Activated CD8-positive, alpha-beta T cell treated with anti-CD3 and anti-CD28 coated beads for 36 hours (primary cell): ENCODE data around the gene LRSAM1. TPM values are rescaled to one million over a fixed set of nuclear protein-coding genes. Genes with fewer than 3 reads are reported as not detected.
"Not testable (repeated sequence)": the region's sequence is repeated elsewhere in the genome, so short reads cannot be mapped to it uniquely, and the experiment has no call there.

Experiments used
- ATAC-seq: fragments of 200-7000 bp; cut with Tn5 transposase; one replicate; pipeline ENCODE4 v1.10.0; 2021; ENCODE audit warnings: mild to moderate bottlenecking, moderate library complexity
- CTCF ChIA-PET: fragments of 350-600 bp; sonication (Branson Sonifier 250); formaldehyde crosslinking; loops from one replicate; lab custom pipeline; 2021; ENCODE audit warnings: antibody characterized with exemption; lab: Charles Lee
- POLR2A ChIA-PET: fragments of 350-600 bp; sonication (Branson Sonifier 250); formaldehyde crosslinking; loops from one replicate; lab custom pipeline; 2021; ENCODE audit warnings: antibody characterized with exemption; lab: Charles Lee
- DNase-seq: peaks from one replicate; pipeline ENCODE4 v3.0.0-alpha.2; 2020
- H3K27ac Mint-ChIP-seq: one replicate; pipeline ENCODE4 v1.8.0; 2021; ENCODE audit warnings: mild to moderate bottlenecking, mixed read lengths
- H3K27me3 Mint-ChIP-seq: one replicate; pipeline ENCODE4 v1.8.0; 2021; ENCODE audit warnings: mixed read lengths
- H3K36me3 Mint-ChIP-seq: one replicate; pipeline ENCODE4 v1.8.0; 2021; ENCODE audit warnings: low read depth, mixed read lengths
- H3K4me1 Mint-ChIP-seq: one replicate; pipeline ENCODE4 v1.8.0; 2021; ENCODE audit warnings: low read depth, mixed read lengths
- H3K4me3 Mint-ChIP-seq: one replicate; pipeline ENCODE4 v1.8.0; 2021; ENCODE audit warnings: mild to moderate bottlenecking, moderate library complexity, mixed read lengths
- H3K9me3 Mint-ChIP-seq: one replicate; pipeline ENCODE4 v1.8.0; 2021; ENCODE audit warnings: mixed read lengths
- CTCF ChIP-seq: fragments of 200-600 bp; IDR thresholded peaks from one replicate; pipeline ENCODE4 v1.8.0; 2022; ENCODE audit warnings: antibody characterized with exemption, mild to moderate bottlenecking
- intact Hi-C: fragments of 100-400 bp; cut with micrococcal nuclease; formaldehyde crosslinking; loops from one replicate; pipeline ENCODE4 v1.10.0; 2022
- total RNA-seq, 2 experiments: library from RNA; stranded (reverse); gene quantifications; one replicate each; pipeline ENCODE4 v1.2.3, GENCODE V29; 2021

The LRSAM1 gene
- total RNA-seq, 2 experiments from 2014 or later, result 17.1 to 18.6 TPM

DNA sequence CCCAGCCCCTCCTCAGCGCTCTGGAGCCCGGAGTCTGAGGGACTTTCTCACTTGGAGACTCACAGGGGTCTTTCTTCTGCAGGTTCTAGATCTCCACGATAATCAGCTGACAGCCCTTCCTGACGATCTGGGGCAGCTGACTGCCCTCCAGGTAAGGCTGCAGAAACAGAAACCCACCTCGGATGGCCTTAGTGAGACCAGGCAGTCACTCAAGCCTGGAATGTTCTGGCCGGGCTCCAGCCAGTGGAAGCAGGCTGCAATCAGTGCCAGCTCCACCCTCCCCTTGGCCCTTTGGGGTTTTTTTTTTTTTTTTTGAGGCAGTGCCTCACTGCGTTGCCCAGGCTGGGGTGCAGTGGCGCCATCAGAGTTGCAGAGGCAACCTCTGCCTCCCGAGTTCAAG, 7.6 kb downstream of the LRSAM1 start:
- ATAC-seq (no peak), DNase-seq (no peak)
- no peak for TF ChIP-seq CTCF
- CTCF ChIA-PET, result no interaction called here
- Mint-ChIP-seq H3K27ac (no peak overlapping the region), H3K4me3 (no peak overlapping the region), H3K36me3 (peaks cover 32% of the 10 kb centered on the region), H3K9me3 (no peaks in the 10 kb centered on the region), H3K4me1 (no peaks in the 10 kb centered on the region), H3K27me3 (no peaks in the 10 kb centered on the region)
- intact Hi-C loops, result no loop called here
- POLR2A ChIA-PET, result interaction anchor here (0.7 to 4.5 kb wide), 3 partner anchors 8 to 83 kb away, joined by 3 to 27 read pairs (median 5); partner anchors contain the start of genes LRSAM1 and RPL12

DNA sequence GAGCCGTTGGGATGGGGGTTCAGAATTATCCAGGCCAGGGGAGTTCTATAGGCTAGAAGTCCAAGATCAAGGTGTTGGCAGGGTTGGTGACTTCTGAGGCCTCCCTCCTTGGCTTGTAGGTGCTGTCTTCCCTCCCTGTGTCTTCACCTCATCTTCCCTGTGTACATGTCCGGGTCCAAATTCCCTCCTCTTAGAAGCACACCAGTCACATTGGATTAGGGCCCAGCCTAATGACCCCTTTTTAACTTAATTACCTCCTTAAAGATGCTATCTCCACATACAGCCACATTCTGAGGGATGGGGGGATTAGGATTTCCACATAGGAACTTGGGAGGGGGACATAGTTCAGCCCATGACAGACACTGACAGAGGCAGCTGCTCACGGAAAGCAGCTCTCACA, 12.1 kb downstream of the LRSAM1 start:
- no peaks in the 10 kb centered on the region for H3K4me1 Mint-ChIP-seq
- no peaks in the 10 kb centered on the region for H3K27me3 Mint-ChIP-seq
- no peak overlapping the region for H3K4me3 Mint-ChIP-seq
- DNase-seq (no peak), ATAC-seq (no peak)
- POLR2A ChIA-PET, result interaction anchor here (4.5 kb wide), 1 partner anchor 13 kb away, joined by 27 read pairs; the partner anchor contains the start of genes LRSAM1 and RPL12
- TF ChIP-seq CTCF, result no peak
- H3K36me3 Mint-ChIP-seq, result peaks cover 31% of the 10 kb centered on the region
- intact Hi-C loops, result no loop called here
- no peak overlapping the region for H3K27ac Mint-ChIP-seq
- H3K9me3 Mint-ChIP-seq, result no peaks in the 10 kb centered on the region
- CTCF ChIA-PET, result no interaction called here

GRCh38 chr9:127463911-127464310, 12.6 kb downstream of the LRSAM1 start:
- Mint-ChIP-seq H3K36me3 (peaks cover 28% of the 10 kb centered on the region), H3K27me3 (no peaks in the 10 kb centered on the region), H3K4me1 (no peaks in the 10 kb centered on the region), H3K4me3 (no peak overlapping the region), H3K9me3 (no peaks in the 10 kb centered on the region), H3K27ac (no peak overlapping the region)
- POLR2A ChIA-PET, result no interaction called here
- intact Hi-C loops, result no loop called here
- no peak for DNase-seq
- CTCF ChIA-PET, result no interaction called here
- no peak for ATAC-seq
- no peak for TF ChIP-seq CTCF

DNA sequence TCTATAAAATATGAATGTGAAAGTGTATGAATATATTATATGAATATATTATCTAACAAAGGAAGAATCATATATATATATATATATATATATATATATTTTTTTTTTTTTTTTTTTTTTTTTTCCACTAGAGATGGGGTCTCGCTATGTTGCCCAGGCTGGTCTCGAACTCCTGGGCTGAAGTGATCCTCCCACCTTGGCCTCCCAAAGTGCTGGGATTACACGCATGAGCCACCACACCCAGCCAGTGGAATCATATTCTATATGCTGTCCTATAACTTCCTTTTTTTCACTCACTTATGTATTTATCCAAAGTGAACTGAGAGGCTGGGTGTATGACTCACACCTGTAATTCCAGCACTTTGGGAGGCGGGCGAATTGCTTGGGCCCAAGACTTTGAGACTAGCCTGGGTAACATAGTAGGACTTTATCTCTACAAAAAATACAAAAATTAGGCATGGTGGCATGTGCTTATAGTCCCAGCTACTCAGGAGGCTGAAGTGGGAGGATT, 15.2 kb downstream of the LRSAM1 start:
- DNase-seq, ATAC-seq, H3K4me1 Mint-ChIP-seq, intact Hi-C loops, H3K4me3 Mint-ChIP-seq, H3K27ac Mint-ChIP-seq, H3K9me3 Mint-ChIP-seq, H3K27me3 Mint-ChIP-seq: not testable (repeated sequence)
- H3K36me3 Mint-ChIP-seq, result peaks cover 36% of the 10 kb centered on the region
- ChIA-PET CTCF (interaction anchor here (1.1 to 2.0 kb wide), 2 partner anchors 11 to 59 kb away, joined by 3 to 6 read pairs; no protein-coding TSS in a partner anchor), POLR2A (interaction anchor here (0.6 to 1.4 kb wide), 3 partner anchors 14 to 146 kb away, joined by 3 to 4 read pairs (median 3); partner anchors contain the start of genes LRSAM1, RPL12 and STXBP1)

DNA sequence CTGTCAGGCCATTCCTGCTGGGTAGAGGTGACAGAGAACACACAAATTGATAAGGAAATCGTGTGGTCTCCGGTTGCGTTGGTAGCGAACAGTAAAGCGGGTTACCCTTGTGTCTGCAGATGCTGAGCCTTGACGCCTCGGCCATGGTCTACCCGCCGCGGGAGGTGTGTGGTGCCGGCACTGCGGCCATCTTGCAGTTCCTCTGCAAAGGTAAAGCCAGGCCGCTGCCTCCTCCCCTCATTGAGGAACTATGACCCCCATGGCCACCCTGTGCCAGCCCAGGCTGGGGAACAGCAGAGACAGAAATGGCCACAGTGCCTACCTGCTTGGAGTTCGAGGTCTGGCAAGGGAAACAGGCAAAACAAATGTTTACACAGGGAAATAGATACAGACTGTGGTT, 16.3 kb downstream of the LRSAM1 start:
- H3K4me1 Mint-ChIP-seq, result no peaks in the 10 kb centered on the region
- no peak overlapping the region for H3K4me3 Mint-ChIP-seq
- DNase-seq (no peak), ATAC-seq (no peak)
- peaks cover 26% of the 10 kb centered on the region for H3K36me3 Mint-ChIP-seq
- TF ChIP-seq CTCF, result no peak
- H3K27me3 Mint-ChIP-seq, result no peaks in the 10 kb centered on the region
- CTCF ChIA-PET, result interaction anchor here (1.0 kb wide), 1 partner anchor 12 kb away, joined by 3 read pairs; no protein-coding TSS in a partner anchor
- no peak overlapping the region for H3K27ac Mint-ChIP-seq
- no peaks in the 10 kb centered on the region for H3K9me3 Mint-ChIP-seq
- POLR2A ChIA-PET, result interaction anchor here (1.0 kb wide), 1 partner anchor 16 kb away, joined by 3 read pairs; the partner anchor contains the start of genes LRSAM1 and RPL12
- intact Hi-C loops, result no loop called here
